ENCODE measurements around the gene SLC7A14.

DNA sequence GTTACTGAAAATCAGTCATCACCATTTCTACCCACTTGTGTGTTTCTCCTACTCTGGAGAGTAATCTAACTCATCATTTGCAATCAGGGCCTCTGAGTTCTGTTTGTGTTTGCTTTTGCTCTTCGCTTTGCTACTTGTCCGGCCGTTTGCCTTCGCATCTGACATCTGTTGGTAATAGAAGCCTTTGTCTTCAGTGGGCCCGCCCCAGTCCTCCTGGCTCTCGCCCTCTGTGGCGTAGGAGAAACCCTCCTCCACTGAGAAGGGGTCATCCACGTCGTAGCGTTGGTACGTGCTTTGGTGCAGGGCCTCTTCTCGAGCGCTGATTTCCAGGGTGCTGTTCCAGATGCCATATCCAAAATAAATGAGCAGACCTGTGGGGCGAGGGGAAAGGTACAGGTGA lies 118.9 kb downstream of the SLC7A14 start:
- TF ChIP-seq CTCF (IDR thresholded peaks at IDR 0.05; ENCODE audit: low read depth, low read length): no peak
- TF ChIP-seq, protein P1, sequence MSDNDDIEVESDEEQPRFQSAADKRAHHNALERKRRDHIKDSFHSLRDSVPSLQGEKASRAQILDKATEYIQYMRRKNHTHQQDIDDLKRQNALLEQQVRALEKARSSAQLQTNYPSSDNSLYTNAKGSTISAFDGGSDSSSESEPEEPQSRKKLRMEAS (IDR thresholded peaks at IDR 0.05; ENCODE audit: low read depth, low read length): no peak

Data from NB4 (cell line).